GM18870 (cell line): Measurements from ENCODE around the gene NPVF.

ENCODE experiments used
- ATAC-seq: cut with Tn5 transposase; IDR thresholded peaks from one replicate; pipeline ENCODE4 v1.9.1; 2021; ENCODE audit warnings: moderate library complexity; ENCODE audit not compliant: unreplicated experiment

NPVF gene, protein sequence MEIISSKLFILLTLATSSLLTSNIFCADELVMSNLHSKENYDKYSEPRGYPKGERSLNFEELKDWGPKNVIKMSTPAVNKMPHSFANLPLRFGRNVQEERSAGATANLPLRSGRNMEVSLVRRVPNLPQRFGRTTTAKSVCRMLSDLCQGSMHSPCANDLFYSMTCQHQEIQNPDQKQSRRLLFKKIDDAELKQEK

DNA sequence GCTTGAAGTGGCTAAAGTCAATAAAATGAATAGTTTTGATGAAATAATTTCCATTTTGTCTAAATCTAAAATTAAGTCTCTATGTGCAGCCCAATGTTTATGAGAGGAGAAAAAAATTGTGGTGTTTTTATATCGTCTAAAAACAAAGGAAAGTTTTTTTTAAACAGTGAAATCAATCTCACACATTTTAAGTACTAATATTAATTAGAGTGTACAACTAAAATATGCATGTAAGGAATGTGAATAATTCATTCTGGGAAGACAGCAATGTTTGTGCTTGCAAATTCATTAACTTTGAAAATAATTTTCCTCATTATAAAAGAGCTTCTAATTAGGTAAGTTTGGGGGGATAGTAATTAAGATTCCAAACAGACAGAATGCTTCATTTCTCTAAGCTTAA is at the start of gene NPVF:
Gene NPVF, minus strand, starts transcription at position 101 of the 400 bp plus-strand sequence. Its CDS starts 47 bp downstream, at position 54.
- ATAC-seq: no peak

DNA sequence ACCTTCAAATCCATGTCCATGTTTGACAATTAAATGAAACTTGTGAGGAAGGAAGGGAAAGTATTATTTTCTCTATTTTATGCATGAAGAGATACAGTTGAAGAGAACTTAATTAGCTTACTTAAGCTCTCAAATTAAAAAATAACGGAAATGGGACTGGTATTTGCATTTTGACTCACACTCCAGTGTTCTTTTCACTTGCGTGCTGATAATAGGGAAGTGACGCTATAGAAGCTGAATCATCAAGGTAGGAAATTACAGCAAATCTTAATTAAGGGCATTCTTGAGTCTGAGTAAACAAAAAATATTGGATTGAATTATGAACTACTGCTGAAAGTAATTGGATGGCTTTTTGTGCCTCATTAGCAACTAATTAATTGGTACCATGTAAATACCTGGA is 44.0 kb upstream of the NPVF start:
- no peak for ATAC-seq

DNA sequence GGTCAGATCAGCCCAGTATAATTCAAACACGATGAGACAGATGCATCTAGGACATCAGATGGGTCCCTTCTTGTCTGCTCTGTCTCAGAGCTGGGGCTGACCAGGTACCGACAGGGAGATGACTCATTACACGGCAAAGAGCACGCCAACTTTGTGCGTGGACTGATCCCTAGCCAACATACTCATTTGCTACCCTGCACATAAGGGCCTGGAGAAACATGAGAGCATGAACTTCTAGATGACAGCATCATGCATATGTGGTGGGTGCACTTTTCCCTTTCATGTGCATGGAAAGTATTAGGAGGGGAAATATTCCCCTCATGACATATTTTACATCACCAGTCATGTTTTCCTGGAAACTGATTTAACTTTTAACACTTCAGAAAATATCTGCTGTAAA is 35.1 kb upstream of the NPVF start:
- ATAC-seq: no peak

DNA sequence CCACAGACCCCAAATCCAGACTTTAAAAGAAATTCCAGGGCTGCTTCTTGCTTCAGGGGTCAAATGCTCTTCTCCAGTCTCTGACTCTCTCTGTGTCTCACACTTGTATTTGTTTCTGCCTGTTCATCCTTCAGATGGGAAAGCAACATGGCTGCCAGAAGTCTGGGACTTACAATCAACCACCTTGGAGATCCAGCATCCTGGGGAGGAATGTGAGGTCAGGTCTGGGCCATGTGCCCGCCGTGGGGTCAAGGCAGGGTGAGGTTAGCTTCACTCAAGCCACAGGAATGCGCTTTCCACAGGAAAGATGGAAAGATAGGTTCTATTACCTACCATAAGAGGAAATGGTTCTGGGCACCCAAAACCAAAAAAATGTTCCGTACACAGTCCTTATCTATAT is 34.3 kb upstream of the NPVF start:
- no peak for ATAC-seq

DNA sequence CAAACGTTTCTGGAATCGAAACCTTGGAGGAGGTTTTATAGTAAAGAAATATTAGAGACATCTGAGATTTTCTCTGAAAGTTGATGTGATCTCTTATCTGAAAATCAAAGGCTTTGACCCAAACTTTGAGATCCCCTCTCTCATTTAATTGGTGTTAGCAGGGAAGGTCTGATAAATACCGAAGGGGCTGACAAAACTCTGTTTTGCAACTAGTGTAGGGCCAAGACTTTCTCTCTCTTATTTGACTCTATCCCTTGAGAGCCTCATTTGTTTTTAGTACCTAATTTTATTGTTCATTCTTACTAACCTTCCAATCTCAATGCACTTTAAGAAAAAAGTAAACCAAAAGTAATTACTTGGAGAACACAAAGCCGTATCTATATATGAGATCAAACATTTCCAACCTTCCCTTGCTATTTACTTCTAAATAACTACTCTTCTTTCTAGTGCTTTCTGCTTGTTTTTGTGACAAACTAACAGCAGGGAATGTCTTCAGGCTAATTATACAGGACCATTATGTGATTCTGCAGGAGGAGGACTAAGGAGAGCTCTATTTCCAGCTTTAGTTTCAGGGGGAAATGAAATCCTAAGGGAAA is 33.4 kb upstream of the NPVF start:
- ATAC-seq: no peak

DNA sequence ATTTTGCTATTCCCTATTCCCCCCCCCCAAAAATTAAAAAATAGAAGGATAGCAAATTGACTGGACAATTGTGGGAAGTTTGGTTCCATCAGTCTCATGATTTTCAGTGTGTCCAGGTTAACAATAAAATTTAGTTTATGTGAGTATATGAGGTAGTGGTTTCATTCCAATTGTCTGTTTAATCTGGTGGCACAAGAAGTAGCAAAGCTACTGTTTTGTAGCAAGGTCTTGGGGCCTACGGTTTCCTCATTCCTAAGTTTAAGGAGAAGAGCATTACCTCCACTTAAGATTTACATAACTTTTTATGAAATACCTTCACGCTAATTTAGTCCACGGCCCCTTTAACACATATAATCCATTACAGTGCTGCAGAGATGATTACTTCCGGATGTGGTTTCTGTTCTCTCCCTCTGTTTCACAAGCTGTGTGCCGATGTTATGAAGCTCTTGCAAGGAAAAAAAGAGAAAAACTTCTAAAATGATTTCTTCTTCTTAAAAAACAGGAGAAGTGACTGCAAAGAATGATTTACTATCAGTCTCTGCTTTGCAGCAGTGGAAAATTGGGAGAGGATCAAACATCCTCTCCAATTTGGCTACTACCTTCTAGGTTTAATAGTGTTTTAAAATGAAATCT is 32.7 kb upstream of the NPVF start:
- no peak for ATAC-seq

DNA sequence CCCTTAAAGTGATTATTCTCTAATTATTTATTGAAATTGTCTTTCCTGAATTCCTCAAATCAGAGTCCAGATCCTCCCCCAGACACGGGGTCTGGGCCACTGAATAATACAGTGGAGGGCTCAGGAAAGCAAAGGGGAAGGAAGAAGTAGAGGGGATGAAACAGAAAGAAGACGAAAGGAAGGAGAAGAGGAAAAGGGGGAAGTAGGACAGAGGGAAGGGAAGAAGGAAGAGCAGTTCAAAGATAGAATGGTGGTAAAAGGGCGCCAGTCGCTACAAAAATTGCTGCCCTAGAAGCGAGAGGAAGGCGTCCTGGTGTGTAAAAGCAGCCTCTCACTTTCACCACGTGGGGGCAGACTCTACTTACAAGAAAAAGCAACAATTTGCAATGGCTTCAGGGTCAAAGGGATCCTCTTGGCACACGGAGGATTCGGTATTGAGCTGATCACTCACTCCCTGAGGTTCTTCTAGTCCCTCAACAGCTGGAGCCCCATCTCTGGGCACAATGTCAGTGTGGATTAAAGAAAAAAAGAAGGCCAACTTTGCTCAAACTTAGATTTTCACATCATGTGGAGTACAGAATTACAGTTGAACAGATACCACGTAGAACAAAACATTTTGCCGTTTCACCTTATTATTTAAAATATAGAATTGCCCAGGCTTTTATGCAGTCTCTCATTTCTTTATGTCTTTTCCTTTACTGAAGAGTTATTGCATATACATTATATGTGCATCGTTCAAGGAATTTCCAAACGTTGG is 31.4 kb upstream of the NPVF start:
- no peak for ATAC-seq

DNA sequence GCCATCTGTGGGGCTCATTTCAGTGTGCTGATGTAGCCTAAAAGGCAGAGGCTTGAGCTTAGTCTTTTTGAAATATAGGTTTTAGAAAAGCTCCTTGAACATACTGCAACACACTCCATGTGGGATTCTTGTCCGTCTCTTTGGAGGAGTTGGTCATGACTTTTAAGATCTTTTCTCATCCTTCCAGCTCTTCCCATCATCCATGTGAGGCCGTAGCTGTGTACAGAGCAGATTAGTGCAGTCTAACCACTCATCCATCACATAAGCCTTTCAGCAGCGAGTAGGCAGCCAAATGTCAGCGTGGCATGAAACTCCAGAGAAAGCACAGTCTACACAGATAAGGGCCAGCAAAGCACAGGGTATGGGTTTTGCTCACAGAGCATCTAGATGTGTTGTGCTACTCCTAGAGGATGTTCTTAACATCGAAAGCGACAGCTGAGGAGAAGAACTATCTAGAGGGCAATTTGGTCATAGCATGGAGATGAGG is 28.1 kb upstream of the NPVF start:
- no peak for ATAC-seq

DNA sequence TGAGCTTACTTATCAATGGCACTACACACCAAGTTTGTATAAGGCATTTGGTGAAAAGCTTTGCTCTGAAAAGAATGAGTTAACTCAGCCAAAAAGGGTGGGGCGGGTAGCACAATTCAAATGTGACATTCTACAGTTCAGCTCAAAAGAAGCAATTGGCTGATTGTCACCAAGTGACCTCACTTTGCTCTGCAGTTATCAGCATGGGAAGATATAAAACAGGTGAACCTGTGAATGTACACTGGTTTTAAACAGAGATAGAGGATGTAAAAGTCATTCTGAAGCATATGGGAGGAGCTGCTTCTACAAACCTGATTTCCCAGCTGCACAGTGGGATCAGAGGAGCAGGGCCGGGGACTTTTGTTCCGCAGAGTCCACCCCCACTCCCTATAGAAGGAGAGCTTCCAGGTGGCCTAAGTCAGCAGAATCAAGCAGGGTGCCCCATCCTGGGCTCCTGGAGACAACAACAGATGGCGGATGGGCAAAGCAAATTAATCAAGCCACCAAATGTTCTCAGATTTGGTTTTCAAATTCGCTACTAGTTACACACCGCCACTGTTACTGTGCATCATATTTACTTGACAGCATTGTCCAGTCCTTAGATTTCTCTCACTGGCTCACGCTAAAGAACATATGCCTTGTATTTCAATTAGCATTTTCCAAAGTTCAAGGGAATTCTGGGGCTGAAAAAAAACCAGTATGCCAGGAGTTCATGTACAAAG is 27.5 kb upstream of the NPVF start:
- no peak for ATAC-seq

DNA sequence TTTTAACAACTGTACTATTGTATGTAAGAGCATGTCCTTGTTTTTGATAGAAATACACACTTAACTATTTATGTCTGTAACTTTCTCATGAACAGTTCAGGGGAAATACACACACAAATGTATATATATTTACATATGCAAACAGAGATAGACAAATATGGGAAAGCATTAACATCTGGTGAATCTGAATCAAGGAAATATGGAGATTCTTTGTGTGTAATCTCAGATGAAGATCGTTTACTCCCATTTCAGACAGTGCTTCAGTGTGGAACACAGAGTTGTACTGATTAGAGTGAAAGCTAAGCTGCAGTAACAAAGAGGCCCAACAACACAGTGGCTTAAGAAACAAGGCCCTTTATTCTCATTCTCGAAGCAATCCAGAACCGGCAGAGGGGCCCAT is 26.3 kb upstream of the NPVF start:
- ATAC-seq: no peak

DNA sequence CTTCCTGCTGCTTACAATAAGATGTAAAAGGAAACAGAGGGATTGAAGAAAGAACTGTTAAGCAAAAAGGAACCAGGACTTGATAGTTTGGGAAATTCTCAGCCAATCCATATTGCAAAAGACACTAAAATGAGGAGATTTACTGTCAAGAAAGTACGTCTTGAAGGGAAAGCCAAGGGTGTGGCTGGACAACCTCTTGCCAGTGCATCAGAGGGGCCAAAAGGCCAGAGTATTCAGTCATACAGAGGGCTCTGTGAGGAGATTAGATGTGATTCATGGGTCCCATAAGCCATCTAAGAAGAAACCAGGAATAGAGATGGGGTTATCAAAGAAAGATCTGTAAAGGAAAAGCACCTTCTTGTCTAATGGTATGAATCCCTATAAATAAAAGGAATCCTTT is 25.4 kb upstream of the NPVF start:
- no peak for ATAC-seq

DNA sequence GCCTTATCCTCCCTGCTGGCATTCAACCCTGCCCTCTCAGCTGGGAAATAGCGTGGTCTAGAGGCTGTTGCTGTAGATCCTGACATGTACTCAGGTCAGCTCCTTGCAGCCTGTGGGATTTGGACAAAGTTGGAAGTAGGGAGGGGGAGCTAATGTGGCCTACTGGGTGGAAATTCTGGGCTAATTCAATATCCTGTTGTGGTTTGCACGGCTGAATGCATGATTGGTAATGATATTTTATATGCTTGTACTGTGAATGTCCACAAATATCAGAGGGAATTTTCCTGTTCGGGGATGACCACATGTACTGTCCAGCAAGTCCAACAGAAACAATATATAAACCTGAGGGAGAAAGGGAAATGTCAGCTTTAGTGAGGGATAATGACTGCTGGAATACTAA is 22.1 kb upstream of the NPVF start:
- ATAC-seq: no peak

DNA sequence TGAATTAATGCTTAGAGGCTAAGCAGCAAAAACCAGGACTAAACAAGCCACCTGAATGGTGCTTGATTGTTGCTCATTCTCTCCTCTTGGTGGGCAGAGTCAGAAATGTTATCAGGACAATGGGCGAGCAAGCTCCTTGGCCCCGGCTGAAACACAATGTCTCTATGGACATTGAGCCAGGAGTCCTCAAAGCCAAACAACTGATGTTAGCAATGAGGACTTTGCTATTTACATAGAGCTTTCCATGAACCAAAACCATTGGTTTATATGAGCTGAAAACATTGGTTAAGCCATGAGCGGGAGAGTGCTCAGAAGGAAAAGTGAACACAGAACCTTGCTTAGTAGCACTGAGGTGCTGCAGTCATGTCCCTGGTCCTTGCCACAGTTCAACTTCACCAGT is 21.5 kb upstream of the NPVF start:
- ATAC-seq: no peak

DNA sequence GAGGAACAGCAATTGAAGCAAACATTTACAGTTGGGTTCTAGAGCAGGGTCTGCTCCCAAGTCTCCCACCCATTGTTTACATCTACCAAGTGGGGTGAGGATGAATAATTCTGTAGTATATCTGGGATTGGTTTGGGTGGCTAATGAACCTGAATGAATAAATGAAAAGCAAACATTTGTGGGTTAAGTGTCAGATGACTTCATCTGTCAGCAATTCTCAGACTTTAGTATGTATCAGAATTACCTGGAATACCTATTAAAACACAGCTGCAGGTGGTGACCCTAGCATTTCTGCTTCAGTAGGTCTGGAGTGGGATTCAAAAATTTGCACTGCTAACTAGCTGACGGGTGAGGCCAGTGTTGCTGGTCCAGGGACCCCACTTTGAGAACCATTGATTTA is 18.0 kb upstream of the NPVF start:
- no peak for ATAC-seq

DNA sequence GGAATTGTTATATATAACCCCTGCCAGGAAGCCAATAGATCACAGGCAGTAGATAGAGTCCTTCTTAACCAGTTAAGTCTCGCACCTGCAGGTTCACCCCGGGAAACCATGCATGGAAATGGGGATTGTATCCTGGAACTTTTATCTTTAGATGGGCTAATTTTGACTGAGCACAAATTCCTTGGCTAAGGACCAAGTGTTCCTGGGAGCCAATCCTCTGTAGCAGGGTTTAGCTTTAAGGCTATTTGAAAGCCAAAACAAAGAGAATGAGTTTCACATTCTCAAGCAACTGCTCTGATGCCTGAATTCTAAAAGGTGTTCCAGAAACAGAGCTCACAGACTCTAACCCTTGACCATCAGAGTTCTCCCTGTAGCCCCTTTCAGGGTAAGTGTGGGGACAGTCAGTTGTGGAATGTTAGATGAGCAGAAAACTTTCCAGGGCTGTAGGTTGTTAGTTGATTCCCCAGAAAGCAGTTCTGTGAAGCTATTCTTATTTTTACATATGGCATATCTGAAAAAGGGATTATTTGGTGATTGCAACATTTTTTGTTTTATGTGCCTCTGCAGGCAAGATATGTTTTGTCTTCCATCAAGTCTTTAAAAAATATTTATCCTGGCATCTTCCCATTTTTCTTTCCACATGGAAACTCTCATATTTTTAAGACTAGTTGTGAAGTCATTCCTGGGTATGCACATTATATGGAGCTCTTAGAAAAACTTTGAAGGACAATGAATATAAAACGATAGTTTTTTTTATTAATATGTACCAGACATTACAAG is 16.2 kb upstream of the NPVF start:
- no peak for ATAC-seq

DNA sequence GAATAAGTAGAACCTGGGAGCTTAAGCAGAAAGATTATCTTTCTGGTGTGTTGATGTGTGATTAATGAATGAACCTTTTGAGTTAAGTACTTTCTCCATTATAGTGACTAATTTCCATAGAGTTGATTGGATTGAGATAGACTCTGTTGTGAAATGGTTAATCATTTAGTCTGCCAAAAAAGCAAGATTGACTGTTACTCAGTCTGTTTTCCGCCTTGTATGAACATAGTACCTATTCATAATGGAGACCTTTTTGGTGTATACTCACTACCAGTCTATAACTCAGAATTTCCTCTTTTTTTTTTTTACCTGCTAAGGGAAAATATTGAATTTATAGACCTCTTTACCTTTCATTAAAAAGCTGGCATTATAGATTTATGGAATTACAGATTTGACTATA is 14.4 kb upstream of the NPVF start:
- no peak for ATAC-seq

DNA sequence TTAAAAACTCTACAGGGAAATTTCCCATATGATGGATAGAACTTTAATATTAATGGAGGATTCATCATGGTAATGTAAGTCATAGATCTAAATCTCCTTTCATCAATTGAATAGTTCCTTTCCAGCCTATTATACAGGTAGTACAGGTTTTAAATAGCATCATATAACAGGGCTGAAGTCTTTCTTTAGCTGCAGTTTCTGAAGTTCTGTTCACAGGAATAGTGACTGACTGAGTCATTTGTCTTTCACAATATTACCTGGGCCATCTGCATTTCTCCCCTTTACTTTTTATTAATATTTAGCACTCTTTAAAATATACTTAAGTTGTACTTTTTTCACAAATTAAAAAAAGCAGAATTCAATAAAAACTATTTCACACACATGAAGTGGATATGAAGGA is 12.6 kb upstream of the NPVF start:
- no peak for ATAC-seq

DNA sequence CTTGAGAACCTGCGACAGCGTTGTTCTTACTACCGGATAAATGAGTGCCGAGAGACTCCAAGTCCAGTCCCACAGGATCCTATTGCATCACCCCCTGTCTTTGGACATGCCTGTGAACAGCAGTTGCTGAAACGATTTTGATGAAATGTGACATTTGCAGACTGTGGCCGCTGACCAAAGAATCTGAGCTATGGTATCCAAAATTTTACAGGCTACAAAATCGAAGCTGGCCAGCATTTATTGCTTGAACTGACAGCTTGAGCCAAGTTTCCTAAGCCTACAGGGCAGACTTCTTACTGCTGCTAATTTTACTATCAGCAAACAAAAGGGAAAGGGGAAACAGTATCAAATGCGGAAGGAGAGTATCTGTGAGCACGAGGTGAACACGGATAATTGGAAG is 12.1 kb upstream of the NPVF start:
- ATAC-seq: no peak

DNA sequence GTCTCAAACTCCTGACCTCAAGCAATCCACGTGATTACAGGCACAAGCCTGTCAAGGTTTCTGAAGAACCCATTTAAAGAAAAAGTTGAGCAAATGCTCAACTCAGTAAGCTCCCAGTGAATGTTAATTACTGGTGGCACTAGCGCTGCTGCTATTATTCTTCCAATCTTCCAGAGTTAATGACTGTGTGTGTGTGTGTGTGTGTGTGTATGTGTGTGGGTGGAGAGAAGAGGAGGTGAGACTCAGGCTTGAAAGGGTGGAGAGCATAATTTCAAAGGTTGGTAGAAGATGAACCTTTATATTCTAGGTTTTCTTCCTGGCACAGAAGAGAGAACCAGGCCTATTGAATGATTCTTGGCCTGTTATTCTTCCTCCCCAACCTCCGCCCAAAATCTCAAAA is 11.6 kb upstream of the NPVF start:
- no peak for ATAC-seq

DNA sequence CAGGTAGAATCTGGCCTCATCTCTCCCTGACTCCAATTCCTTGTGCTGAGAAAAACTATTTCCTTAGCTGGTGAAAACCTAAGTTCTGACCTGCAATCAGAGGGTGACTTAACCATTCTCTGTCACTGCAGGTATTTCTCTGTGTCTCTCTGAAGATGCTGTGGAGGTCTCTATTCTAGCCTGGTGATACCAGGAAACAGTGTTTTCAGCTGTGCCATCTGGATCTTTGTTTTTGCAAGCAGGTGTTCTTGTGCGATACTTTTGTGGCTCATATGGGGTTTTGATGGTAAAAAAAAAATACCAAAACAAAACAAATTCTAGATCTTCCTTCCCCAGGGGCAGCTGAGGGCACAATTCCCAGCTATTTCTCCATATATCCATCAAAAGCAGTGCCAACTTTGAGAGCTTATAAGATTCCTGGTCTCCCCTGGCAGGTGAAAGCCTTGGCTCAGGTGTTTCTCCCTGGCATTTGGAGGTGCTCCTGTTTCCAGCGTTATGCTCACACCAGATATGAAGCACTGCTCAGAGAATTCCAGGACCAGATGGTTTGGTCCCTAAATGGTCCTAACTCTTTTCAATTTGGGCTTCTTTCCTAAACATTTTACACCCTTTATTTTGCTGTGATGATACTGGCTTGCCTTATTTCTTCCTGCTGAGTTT is 9.9 kb upstream of the NPVF start:
- ATAC-seq: no peak
